ENCODE data around the gene SEPTIN3. TPM values are rescaled to one million over a fixed set of nuclear protein-coding genes. Genes with fewer than 3 reads are reported as not detected.
"Not testable (repeated sequence)": the region's sequence is repeated elsewhere in the genome, so short reads cannot be mapped to it uniquely, and the experiment has no call there.

SEPTIN3 gene
- total RNA-seq, 1 experiment from 2014 or later = 3.9 TPM

DNA sequence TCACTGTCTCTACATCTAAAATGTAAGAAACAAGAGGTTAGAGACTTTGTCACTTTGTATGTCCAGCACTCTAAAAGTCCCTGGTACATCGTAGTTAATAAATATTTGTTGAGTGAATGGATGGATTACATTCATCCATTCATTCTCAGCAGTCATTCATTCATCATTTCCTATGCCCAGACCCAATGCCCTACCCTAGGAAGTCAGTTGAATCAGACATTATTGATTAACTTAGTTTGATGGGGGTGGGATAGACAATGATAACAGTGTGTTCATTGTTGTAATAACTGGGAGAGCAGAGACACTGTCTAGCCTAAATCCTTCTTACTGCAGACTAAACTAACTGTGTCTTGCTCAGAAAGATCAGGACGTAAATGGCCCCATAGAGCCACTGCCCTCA is 21.1 kb upstream of the SEPTIN3 start:
- Histone ChIP-seq H3K4me3 (ENCODE audit: low read depth in 2 of 2, low read length in 2 of 2) (peak overlapping the region; percentile 69 to 82), H3K36me3 (ENCODE audit: control insufficient read depth, insufficient read depth, low read length) (peaks cover 7% of the 10 kb centered on the region), H3K9me3 (ENCODE audit: control insufficient read depth, insufficient read depth, low read depth, low read length) (no peaks in the 10 kb centered on the region), H3K4me1 (ENCODE audit: control insufficient read depth, insufficient read depth, low read length) (peaks cover 9% of the 10 kb centered on the region), H3K27ac (ENCODE audit: low read length) (peak overlapping the region; percentile 86), H3K27me3 (ENCODE audit: control insufficient read depth, insufficient read depth, low read length) (no peaks in the 10 kb centered on the region)
- TF ChIP-seq, protein P1, sequence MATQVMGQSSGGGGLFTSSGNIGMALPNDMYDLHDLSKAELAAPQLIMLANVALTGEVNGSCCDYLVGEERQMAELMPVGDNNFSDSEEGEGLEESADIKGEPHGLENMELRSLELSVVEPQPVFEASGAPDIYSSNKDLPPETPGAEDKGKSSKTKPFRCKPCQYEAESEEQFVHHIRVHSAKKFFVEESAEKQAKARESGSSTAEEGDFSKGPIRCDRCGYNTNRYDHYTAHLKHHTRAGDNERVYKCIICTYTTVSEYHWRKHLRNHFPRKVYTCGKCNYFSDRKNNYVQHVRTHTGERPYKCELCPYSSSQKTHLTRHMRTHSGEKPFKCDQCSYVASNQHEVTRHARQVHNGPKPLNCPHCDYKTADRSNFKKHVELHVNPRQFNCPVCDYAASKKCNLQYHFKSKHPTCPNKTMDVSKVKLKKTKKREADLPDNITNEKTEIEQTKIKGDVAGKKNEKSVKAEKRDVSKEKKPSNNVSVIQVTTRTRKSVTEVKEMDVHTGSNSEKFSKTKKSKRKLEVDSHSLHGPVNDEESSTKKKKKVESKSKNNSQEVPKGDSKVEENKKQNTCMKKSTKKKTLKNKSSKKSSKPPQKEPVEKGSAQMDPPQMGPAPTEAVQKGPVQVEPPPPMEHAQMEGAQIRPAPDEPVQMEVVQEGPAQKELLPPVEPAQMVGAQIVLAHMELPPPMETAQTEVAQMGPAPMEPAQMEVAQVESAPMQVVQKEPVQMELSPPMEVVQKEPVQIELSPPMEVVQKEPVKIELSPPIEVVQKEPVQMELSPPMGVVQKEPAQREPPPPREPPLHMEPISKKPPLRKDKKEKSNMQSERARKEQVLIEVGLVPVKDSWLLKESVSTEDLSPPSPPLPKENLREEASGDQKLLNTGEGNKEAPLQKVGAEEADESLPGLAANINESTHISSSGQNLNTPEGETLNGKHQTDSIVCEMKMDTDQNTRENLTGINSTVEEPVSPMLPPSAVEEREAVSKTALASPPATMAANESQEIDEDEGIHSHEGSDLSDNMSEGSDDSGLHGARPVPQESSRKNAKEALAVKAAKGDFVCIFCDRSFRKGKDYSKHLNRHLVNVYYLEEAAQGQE (IDR thresholded peaks at IDR 0.05; ENCODE audit: insufficient read depth in 1 of 2, low read depth in 2 of 2, low read length in 1 of 2) = no peak
- TF ChIP-seq SIN3A (IDR thresholded peaks at IDR 0.05; ENCODE audit: borderline replicate concordance, insufficient read depth, low read depth, low read length) (no peak), POLR2AphosphoS5 (IDR thresholded peaks at IDR 0.05; ENCODE audit: low read depth, low read length) (no peak), TCF7L2 (IDR thresholded peaks at IDR 0.05; ENCODE audit: low read depth, low read length) (no peak)
- TF ChIP-seq, protein P2, sequence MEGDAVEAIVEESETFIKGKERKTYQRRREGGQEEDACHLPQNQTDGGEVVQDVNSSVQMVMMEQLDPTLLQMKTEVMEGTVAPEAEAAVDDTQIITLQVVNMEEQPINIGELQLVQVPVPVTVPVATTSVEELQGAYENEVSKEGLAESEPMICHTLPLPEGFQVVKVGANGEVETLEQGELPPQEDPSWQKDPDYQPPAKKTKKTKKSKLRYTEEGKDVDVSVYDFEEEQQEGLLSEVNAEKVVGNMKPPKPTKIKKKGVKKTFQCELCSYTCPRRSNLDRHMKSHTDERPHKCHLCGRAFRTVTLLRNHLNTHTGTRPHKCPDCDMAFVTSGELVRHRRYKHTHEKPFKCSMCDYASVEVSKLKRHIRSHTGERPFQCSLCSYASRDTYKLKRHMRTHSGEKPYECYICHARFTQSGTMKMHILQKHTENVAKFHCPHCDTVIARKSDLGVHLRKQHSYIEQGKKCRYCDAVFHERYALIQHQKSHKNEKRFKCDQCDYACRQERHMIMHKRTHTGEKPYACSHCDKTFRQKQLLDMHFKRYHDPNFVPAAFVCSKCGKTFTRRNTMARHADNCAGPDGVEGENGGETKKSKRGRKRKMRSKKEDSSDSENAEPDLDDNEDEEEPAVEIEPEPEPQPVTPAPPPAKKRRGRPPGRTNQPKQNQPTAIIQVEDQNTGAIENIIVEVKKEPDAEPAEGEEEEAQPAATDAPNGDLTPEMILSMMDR (IDR thresholded peaks at IDR 0.05) = no peak
- ATAC-seq = no peak
- CTCF ChIA-PET = no interaction called here
- in situ Hi-C loops (cut with HindIII; ENCODE audit: low pct_unique_long_range_greater_than_20kb, low sequenced_read_pairs) (no loop called here), intact Hi-C loops (cut with micrococcal nuclease; ENCODE audit: unreplicated experiment) (no loop called here)
- DNase-seq (ENCODE audit: low read depth, low spot score) = no peak
- POLR2A ChIA-PET = interaction anchor here (0.6 to 0.7 kb wide), 2 partner anchors 57 to 148 kb away, joined by 3 to 11 read pairs; no protein-coding TSS in a partner anchor
- TSS peak; percentile 87 for BruUV-seq (replicated peaks)

GRCh38 chr22:41948928-41949296 is 20.3 kb upstream of the SEPTIN3 start:
- H3K9me3 ChIP-seq (ENCODE audit: control insufficient read depth, insufficient read depth, low read depth, low read length); H3K4me3 ChIP-seq (ENCODE audit: low read depth in 2 of 2, low read length in 2 of 2); H3K36me3 ChIP-seq (ENCODE audit: control insufficient read depth, insufficient read depth, low read length); CTCF ChIA-PET; intact Hi-C loops (cut with micrococcal nuclease; ENCODE audit: unreplicated experiment); H3K4me1 ChIP-seq (ENCODE audit: control insufficient read depth, insufficient read depth, low read length); DNase-seq (ENCODE audit: low read depth, low spot score); ATAC-seq; BruUV-seq (replicated peaks); H3K27ac ChIP-seq (ENCODE audit: low read length); H3K27me3 ChIP-seq (ENCODE audit: control insufficient read depth, insufficient read depth, low read length); POLR2A ChIA-PET; in situ Hi-C loops (cut with HindIII; ENCODE audit: low pct_unique_long_range_greater_than_20kb, low sequenced_read_pairs): not testable (repeated sequence)

DNA sequence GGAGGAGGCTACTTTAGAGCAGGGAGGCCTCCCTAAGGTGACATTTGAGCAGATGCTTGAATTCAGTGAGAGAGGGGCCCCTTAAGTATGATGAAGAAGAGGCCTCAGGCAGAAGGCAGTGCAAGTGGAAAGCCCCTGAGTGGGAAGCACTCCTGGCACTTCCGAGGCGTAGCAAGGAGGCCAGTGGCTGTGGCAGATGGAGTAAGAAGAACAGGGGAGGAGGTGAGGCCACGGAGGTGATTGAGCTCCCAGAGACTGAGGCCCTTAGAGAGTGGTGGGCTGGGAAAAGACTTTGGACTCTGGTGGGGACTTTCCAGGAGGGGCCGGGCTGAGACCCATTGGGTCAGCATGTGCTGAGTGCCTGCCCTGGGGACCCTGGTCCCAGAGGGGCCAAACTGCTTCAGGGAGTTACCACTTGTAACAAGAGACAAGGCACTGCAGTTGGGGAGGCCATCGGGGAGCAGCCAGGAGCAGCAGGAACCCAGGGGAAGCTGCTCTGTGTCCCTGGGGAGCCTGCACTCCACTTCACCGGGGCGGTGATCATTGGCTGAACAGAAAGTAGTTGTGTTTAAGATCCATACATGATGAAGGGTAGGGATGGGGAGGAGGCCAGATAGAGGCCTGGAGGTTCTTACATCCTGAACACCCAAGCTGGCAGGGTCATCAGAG is 19.8 kb upstream of the SEPTIN3 start:
- POLR2A ChIA-PET = interaction anchor here (0.6 kb wide), 1 partner anchor 1202 kb away, joined by 9 read pairs; the partner anchor contains the start of gene TSPO
- in situ Hi-C loops (cut with HindIII; ENCODE audit: low pct_unique_long_range_greater_than_20kb, low sequenced_read_pairs) = no loop called here

More for the DNA sequence above, 19.8 kb upstream of the SEPTIN3 start:
- no TSS peak for BruUV-seq (replicated peaks)
- Histone ChIP-seq H3K36me3 (ENCODE audit: control insufficient read depth, insufficient read depth, low read length) (peaks cover 7% of the 10 kb centered on the region), H3K9me3 (ENCODE audit: control insufficient read depth, insufficient read depth, low read depth, low read length) (no peaks in the 10 kb centered on the region), H3K27ac (ENCODE audit: low read length) (no peak overlapping the region), H3K27me3 (ENCODE audit: control insufficient read depth, insufficient read depth, low read length) (no peaks in the 10 kb centered on the region), H3K4me1 (ENCODE audit: control insufficient read depth, insufficient read depth, low read length) (peaks cover 9% of the 10 kb centered on the region), H3K4me3 (ENCODE audit: low read depth in 2 of 2, low read length in 2 of 2) (no peak overlapping the region)
- intact Hi-C loops (cut with micrococcal nuclease; ENCODE audit: unreplicated experiment) = no loop called here
- TF ChIP-seq, protein P2 (IDR thresholded peaks at IDR 0.05) = no peak
- TF ChIP-seq TCF7L2 (IDR thresholded peaks at IDR 0.05; ENCODE audit: low read depth, low read length) (no peak), SIN3A (IDR thresholded peaks at IDR 0.05; ENCODE audit: borderline replicate concordance, insufficient read depth, low read depth, low read length) (no peak), POLR2AphosphoS5 (IDR thresholded peaks at IDR 0.05; ENCODE audit: low read depth, low read length) (no peak)
- DNase-seq (ENCODE audit: low read depth, low spot score) (no peak), ATAC-seq (no peak)
- CTCF ChIA-PET = interaction anchor here (0.6 kb wide), 1 partner anchor 152 kb away, joined by 3 read pairs; no protein-coding TSS in a partner anchor
